ES-I3 (cell line): ENCODE measurements around the gene C13orf42.

Experiments
- H3K36me3 ChIP-seq: 2 replicates; pipeline ENCODE4 v1.6.1; 2013; ENCODE audit warnings: mild to moderate bottlenecking, low read length, control low read depth, moderate library complexity; ENCODE audit not compliant: insufficient read depth
- H3K4me1 ChIP-seq: 2 replicates; pipeline ENCODE4 v1.6.1; 2013; ENCODE audit warnings: mild to moderate bottlenecking, control low read depth, low read length; ENCODE audit not compliant: insufficient read depth
- H3K9ac ChIP-seq: 2 replicates; pipeline ENCODE4 v1.6.1; 2013; ENCODE audit warnings: low read depth, mild to moderate bottlenecking, low read length, moderate library complexity
- H3K9me3 ChIP-seq: 2 replicates; pipeline ENCODE4 v1.6.1; 2013; ENCODE audit warnings: mild to moderate bottlenecking, low read length, moderate library complexity; ENCODE audit not compliant: control insufficient read depth, insufficient read depth

The C13orf42 gene

DNA sequence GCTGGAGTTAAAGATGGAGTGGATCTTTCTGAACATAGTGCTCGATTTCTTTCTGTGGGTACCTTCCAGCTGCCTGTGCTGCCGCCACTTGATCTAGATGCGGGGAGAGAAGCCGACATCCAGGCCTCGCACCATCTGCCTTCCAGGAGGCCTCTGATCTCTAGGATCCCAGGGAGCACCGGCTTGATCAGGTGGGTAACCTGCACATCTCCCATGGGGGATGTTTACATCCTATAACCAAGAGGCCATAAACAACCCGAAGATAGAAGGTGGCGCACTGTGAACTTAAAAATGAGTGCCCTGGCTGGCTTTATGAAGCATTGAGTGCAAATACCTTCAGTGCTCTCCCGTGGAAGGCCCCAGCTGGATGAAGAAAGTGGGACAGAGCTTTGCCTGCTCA lies at the start of gene C13orf42:
C13orf42 (minus strand) TSS at position 101 of the 400 bp plus-strand sequence; CDS start at position 36, 65 bp downstream.
- H3K9me3 ChIP-seq = no peaks in the 10 kb centered on the region

DNA sequence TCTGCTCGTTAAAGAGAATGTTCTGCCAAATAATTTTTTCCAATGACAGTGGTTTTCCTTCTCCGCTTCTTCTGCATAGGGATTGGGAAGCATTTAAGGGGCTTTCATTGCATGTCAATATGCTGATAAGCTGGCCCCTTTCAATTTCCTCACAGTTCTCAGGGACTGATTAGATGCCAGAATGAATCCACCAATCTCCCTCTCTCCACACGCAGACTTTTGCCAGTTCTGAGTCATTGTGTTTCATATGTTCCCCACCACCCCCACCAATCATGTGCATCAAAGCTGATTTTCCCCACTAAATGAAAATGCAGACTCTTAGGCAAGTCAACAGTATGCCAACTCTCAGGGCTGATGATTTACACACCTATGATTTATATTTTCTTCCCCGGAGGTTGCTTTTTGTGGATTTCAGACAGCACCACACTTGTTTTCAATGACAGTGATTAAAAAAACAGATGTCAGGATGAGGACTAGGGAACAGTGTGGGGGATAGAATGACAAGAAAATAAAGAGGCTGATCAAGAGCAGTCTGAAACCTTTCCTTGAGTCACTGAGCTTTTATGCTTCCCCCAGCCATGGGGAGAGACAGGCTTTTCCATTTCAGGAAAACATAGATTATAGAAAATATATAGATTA lies 47.9 kb upstream of the C13orf42 start:
- no peaks in the 10 kb centered on the region for H3K36me3 ChIP-seq
- no peak overlapping the region for H3K9ac ChIP-seq
- H3K4me1 ChIP-seq = peaks cover 58% of the 10 kb centered on the region
- H3K9me3 ChIP-seq = no peaks in the 10 kb centered on the region

More for the DNA sequence above, at the start of gene C13orf42:
- Histone ChIP-seq H3K36me3 (peaks cover 7% of the 10 kb centered on the region), H3K9ac (no peak within 1 kb of the TSS), H3K4me1 (no peaks in the 10 kb centered on the region)

DNA sequence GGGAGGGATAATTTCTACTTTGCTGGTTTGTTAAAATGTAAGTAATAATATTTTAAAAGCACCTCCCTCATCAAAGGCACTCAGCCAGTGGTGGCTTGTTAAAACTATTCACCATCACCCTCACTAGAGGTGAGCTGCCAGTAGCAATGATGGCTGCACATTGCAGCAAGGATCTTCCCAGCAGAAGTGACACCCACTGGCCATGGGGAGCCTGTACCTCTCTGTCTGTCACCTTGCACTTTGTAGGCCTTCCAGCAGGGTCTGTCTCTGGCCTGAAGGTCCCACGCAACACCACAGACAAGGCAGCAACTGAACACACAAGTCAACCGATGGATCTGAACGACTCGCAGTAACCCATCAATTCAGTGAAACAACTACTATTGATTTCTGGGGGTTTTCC lies 47.3 kb upstream of the C13orf42 start:
- H3K4me1 ChIP-seq = peaks cover 58% of the 10 kb centered on the region
- H3K9ac ChIP-seq = no peak overlapping the region
- no peaks in the 10 kb centered on the region for H3K9me3 ChIP-seq
- H3K36me3 ChIP-seq = no peaks in the 10 kb centered on the region

DNA sequence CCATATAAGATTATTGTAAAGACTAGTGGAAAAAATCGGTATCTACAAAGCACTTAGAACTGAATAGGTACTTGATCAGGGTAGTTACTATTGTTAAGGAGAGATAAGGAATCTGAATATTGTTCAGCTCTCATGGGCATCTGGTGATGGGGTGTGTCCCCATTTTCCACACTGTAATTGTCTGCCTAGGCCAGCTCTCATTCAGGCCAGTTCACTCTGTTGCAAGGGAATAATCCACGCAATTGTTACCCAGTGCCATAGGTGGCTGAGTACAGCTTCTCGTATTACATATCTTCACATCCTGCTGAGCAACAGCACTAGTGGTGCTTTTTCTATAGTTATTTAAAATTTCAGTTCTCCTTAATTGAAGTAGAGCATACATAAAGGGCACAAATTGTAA lies 45.6 kb upstream of the C13orf42 start:
- no peaks in the 10 kb centered on the region for H3K9me3 ChIP-seq
- H3K36me3 ChIP-seq = no peaks in the 10 kb centered on the region; the same call in 1 of the 2 replicates
- peaks cover 60% of the 10 kb centered on the region for H3K4me1 ChIP-seq
- no peak overlapping the region for H3K9ac ChIP-seq

DNA sequence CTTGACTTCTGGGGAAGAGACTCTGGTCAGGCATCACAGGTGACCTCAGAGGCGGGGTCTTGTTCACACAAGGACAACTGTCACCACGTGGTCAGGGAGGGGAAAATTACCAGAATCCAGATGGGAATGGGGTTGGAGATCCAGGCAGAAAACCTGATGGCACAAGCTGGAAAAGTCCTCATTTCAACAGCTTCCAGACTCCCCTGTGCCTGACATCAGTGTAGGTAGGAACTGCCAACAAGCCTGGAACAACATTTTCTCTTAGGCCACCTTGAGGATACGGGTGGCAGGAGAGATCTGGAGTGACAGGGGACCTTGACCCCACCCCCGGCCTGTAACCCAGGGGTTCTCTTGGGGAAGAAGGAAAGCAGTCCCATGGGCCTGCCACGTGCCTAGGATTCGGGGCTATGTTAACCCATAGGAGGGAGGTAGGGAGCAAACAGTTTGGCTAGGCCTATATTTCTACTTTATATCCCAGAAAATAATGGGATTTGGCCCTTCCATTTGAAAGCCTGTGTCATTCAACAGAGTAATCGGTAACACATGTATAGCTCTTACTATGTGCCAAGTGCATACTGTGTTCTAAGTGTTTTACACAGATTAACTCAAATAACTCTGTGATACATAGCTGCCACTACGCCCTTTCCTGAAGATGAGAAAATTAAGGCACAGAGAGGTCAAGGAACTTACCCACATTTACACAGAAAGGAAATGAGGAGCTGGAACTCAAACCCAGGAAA lies 44.9 kb upstream of the C13orf42 start:
- Histone ChIP-seq H3K36me3 (no peaks in the 10 kb centered on the region; the same call in 1 of the 2 replicates), H3K4me1 (peaks cover 61% of the 10 kb centered on the region), H3K9me3 (no peaks in the 10 kb centered on the region), H3K9ac (no peak overlapping the region)

DNA sequence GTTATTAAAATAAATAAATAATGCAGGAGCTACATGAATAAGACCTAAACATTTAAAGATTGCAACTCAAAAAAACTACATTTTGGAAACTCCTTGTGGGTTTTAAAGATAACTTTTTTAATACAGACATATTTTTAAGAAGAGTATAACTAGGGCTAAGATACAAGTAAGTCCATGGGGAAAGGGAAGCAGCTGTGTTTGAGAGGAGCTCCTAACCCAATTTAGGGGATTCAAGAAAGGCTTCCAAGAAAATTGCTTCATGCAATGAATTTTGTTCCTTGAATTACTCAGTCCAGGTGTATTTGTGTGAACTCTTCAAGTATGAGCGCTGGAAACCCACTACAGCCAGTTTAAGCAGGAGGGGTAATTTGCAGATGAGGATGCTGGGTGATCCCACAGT lies 44.1 kb upstream of the C13orf42 start:
- no peaks in the 10 kb centered on the region; the same call in 1 of the 2 replicates for H3K36me3 ChIP-seq
- no peak overlapping the region for H3K9ac ChIP-seq
- H3K9me3 ChIP-seq = no peaks in the 10 kb centered on the region
- H3K4me1 ChIP-seq = peaks cover 67% of the 10 kb centered on the region

DNA sequence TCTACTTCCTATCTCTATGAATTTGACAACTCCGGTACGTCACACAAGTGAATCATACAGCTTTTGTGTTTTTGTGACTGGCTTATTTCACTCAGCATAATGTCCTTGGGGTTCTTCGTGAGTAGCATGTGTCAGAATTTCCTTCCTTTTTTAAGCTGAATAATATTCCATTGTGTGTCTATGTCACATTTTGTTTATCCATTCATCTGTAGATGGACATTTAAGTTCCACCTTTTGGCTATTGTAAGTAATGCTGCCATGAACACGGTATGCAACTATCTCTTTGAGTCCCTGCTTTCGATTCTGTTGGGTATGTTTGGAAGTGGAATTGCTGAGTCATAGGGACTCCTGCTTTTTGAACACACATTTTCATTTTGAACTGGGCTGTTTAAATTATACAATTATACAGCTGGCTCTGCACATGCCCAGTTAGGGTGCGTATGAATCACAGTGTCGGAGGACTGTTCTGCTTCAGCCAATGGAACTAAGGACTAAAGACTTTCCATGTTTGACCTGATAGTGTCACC lies 43.0 kb upstream of the C13orf42 start:
- Histone ChIP-seq H3K9me3 (no peaks in the 10 kb centered on the region), H3K9ac (no peak overlapping the region), H3K4me1 (peaks cover 70% of the 10 kb centered on the region), H3K36me3 (no peaks in the 10 kb centered on the region; the same call in 1 of the 2 replicates)

DNA sequence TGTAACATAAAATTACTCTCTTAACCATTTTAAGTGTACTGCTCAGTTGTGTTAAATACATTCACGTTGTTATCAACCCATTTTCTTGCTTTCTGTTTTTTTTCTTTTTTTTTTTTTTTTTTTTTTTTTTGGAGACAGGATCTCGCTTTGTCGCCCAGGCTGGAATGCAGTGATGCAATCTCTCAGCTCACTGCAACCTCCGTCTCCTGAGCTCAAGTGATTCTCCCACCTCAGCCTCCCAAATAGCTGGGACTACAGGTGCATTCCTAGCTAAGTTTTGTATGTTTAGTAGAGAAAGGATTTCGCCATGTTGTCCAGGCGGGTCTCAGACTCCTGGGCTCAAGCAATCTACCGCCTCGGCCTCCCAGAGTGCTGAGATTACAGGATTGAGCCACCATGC lies 42.5 kb upstream of the C13orf42 start:
- no peaks in the 10 kb centered on the region; the same call in 1 of the 2 replicates for H3K36me3 ChIP-seq
- H3K4me1 ChIP-seq = peaks cover 68% of the 10 kb centered on the region
- no peaks in the 10 kb centered on the region for H3K9me3 ChIP-seq
- H3K9ac ChIP-seq = no peak overlapping the region

DNA sequence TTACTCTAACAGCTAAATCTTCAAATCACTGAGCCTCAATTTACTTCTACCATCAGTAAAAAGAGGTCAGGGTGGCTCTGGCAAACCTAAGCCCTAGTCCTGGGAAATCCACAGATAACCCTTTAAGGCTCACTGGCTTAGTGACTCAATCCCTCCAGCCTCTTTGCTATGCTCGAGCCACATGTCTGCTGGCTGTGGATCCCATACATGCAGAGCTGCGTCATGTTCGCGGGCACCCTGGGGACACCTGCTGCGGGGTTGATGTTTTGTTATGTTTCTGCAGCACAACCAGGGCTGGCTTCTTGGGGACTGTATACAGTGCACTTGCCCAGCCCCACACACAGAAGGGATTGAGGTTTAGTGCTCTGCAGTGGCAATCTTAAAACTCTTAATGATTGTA lies 41.6 kb upstream of the C13orf42 start:
- Histone ChIP-seq H3K36me3 (no peaks in the 10 kb centered on the region; the same call in 1 of the 2 replicates), H3K9me3 (no peaks in the 10 kb centered on the region), H3K4me1 (peaks cover 67% of the 10 kb centered on the region), H3K9ac (no peak overlapping the region)

DNA sequence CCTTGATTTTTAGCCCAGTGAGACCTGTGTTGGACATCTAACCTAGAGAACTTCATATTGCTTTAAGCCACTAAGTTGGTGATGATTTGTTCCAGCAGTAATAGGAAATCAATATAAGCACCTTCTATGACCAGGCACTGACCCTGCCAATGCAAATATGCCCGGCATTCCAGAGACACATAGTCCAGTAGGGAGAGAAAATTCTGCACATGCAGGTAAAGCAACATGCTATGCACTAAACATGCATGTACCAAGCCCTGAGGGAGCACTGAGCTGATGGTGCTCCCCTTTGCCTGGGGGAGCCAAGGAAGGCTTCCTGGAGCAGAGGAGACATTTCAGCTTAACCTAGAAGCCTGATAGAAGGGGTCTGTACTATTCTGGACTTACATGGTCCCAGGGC lies 40.4 kb upstream of the C13orf42 start:
- Histone ChIP-seq H3K9ac (no peak overlapping the region), H3K4me1 (peaks cover 62% of the 10 kb centered on the region)

DNA sequence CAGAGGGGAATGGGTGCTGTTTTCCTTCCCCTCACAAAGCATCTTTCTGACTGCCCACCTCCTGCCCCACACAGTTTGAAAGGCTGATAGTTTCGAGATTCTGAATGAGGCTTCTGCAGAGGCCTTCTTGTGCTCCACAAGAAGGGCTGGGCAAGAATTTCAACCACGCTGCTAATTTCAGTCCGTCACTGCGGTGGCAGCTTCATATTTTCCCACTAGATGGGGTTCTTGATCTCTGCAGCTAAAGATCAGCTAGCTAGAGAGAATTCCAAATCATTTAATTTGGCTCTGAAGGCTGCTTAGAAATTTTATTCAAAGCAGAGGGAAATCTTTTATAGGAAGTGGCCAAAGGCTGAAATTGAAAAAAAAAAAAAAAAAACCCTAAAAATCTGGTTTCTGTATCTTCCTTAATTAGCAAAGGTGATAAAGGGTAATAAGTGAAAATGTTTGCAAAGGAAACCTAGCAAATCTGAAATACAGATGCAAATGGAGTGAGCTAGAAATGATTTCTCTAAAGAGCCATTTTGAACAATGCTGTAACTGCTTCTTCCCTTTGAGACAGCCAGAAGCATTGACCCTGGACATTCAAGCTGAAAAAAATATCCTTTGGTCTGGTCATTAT lies 38.0 kb upstream of the C13orf42 start:
- 0 out of 2 replicates have a peak, but pooled peaks cover 6% of the 10 kb centered on the region for H3K9me3 ChIP-seq
- peaks cover 3% of the 10 kb centered on the region for H3K36me3 ChIP-seq
- H3K9ac ChIP-seq = peak overlapping the region; percentile 17; the same call in 1 of the 2 replicates
- peaks cover 47% of the 10 kb centered on the region for H3K4me1 ChIP-seq

More for the DNA sequence above, 40.4 kb upstream of the C13orf42 start:
- H3K36me3 ChIP-seq = no peaks in the 10 kb centered on the region; the same call in 1 of the 2 replicates
- no peaks in the 10 kb centered on the region for H3K9me3 ChIP-seq

DNA sequence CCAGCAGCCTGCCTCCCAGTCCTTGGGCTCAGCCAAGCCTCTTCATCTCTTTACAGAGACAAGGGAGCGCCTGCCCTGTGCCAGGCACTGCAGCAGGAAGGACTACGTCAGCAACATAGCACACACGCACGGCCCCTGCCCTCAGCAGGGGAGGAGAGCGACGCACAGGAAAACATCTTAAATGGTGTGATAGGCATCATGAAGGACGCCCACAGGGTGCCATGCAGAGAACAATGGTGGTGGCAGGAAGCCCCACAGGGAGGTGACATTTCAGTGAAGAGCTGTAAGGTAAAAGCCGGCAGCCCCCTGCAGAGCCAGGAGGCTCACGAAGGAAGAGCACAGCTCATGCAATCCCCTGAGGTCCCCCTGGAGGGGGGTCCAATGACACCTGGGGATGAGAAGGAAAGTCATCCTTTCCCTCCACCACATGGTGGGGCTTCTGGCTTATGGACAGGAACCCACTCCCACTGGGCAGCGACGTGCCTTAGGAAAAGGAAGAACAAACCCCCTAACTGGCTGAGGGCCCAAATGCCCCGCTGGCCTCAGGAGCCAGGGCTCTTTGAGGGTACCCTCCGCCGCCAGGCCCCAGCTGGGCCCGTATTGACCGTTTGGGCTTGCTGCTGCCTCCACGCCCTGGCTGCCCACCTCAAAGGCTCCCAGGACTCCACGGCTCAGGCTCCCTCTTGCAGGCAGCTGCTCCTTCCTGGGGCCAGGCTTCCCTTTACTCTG lies 37.3 kb upstream of the C13orf42 start:
- Histone ChIP-seq H3K9me3 (0 out of 2 replicates have a peak, but pooled peaks cover 6% of the 10 kb centered on the region), H3K9ac (peak overlapping the region; percentile 17; the same call in 1 of the 2 replicates), H3K36me3 (peaks cover 3% of the 10 kb centered on the region), H3K4me1 (peaks cover 40% of the 10 kb centered on the region)

DNA sequence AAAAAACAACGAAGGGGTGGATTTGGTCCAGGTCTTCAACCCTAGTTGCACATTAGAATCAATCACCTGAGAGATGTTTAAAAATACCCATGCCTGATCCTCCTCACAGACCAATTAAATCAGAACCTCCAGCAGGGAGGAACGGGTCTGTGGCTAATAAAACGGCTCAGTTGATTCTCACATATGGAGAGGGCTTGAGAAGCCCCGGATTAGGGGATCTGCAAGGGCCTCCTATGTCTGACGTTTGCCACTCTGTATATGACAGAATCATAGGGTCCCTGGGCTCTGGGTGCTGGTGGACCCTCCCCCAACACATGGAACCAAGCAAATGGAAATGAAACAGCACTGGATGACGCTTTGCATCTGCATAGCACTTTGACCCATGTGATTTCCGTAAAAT lies 36.7 kb upstream of the C13orf42 start:
- Histone ChIP-seq H3K4me1 (peaks cover 34% of the 10 kb centered on the region), H3K36me3 (peaks cover 3% of the 10 kb centered on the region), H3K9ac (no peak overlapping the region), H3K9me3 (peaks cover 6% of the 10 kb centered on the region; the same call in 1 of the 2 replicates)

DNA sequence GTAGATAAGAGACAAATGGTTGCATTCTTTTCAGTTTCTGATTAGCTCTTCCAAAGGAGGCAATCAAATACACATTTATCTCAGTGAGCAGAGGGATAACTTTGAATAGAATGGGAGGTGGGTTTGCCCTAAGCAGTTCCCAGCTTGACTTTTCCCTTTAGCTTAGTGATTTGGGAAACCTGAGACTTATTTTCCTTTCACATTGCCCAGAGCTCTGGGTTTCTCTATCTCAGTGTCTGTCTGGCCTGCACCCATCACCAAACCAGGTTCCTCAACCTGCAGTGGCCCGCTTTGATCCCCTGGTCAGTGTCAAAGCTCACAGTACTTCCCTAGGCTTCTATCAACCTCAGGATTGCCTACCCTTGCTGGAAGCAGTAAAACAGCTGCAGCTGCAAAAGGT lies 35.6 kb upstream of the C13orf42 start:
- Histone ChIP-seq H3K4me1 (peaks cover 30% of the 10 kb centered on the region), H3K9ac (no peak overlapping the region), H3K9me3 (peaks cover 6% of the 10 kb centered on the region; the same call in 1 of the 2 replicates), H3K36me3 (peaks cover 3% of the 10 kb centered on the region)
